GM21786 (cell line): ENCODE data around the gene PDP2.

Experiments
- ATAC-seq: cut with Tn5 transposase; IDR thresholded peaks from one replicate; pipeline ENCODE4 v1.9.1; 2021; ENCODE audit not compliant: unreplicated experiment

PDP2 gene

DNA sequence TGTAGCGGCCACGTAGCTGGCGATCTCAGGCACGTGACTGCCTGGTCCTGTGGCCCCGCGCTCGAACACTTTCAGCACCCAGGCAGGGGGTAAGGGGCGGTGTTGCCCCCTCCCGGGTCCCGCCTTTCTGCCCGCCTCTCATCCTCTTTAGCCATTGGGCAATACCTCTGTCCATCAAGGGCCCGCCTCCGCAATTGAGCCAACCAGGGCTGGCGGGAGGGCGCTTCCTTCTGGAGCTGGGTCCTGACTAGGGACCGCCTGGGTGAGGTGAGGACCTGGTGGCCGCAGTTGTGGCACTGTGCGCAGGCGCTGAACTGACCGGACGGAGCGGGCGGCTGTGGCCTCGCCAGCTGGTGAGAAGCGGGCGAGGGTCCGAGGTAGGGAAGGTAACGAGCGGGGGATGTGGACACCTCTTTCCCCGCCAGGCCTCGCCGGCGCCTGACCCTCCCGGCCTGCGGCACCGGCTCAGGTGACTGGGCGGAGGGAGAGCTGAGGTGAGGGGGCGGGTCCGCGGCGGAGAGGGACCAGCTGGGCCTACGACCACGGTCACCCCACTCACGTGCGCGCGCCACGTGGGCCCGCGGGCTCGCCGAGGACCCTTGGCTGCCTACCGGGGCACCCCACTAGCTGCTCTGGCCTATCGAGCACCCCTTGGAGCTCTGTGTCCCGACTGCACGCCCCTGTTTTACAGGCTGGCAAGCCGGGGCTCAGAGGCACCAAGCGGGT, at the start of gene PDP2:
TSS of gene PDP2 (plus strand) at position 228 of the 726 bp plus-strand sequence. CDS start 3,770 bp downstream, outside the sequence.
- ATAC-seq = peak; percentile 95

DNA sequence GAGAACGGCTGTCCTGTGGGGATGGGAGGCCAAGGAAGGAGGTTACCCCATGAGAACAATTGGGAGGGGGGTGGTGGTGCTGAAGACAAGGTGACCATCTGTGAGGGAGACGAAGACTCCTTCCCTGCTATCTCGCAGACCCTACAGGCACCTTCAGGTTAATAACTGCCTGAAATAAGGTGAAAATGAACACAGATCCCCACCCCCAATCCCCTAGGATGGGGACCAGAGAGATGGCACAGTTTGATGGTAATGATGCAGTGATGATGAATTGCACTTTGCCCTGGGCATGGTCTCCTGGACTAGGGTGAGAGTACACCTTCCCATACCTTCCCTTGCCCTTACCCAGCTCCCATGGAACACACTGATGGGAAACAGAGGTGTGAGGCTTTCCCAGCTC, 48.1 kb upstream of the PDP2 start:
- ATAC-seq = no peak

DNA sequence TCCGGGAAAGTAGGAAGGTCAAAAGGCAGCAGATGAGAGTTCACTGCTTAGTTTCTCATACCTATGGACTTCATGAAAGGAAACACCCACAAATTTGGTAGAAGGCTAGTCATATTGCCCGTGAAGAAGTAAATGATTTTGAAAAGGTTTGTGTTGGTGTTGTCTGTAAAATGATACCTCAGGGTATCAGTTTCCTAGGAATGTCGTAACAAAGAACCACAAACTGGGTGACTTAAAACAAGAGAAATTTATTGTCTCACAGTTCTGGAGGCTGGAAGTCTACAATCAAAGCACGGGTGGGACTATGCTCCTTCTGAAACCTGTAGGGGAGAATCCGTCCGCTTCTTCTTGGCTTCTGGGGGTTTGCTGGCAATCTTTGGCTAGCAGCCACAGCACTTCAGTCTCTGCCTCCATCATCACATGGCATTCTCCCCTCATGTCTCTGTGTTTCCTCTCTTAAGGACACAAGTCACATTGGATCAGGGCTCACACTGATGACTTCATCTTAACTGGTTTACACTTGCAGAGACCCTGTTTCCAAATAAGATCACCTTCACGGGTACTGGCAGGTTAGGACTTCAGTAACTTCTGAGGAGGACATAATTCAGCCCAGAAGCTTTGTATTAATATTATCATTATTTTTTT, 47.5 kb upstream of the PDP2 start:
- ATAC-seq = no peak

GRCh38 chr16:66834746-66835145, 45.6 kb upstream of the PDP2 start:
- ATAC-seq = no peak

- ATAC-seq = no peak
Observed at GRCh38 chr16:66840883-66841282, 39.4 kb upstream of the PDP2 start.

DNA sequence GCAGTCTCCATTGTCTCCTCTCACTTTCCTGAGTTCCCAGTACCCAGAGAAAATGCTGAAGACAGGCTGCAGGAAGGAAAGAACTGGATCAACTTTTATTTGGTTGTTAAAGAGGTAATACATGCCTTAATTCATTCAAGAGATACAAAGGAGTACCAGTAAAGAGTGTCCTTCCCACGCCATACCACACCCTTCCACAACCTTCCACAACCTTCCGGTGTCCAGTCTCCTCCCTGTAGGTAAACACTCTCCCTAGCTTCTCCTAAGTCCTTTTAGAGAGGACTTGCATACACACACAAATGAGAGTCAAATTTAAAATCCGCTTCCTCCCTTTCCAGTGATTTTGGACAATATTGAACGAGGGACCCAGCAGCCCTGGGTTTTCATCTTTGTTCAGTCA, 38.9 kb upstream of the PDP2 start:
- ATAC-seq = no peak

DNA sequence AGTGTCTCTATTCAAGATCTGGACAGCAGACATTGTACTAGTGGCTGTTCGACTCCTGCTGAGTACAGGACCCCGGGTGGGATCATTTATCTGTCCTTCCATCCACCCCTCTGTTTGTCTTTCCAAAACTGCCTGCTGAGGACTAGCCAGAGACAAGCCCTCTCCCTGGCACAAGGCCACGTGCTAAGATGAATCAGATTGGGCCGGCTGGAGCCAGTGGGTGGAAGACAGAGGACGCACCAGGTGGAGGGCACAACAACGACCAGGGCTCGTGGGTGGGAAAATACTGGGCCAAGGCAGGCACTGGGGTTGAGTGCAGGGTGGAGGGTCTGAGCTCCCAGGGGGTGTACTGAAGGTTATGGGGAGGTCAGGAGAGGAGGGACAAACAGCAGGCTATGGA, 37.5 kb upstream of the PDP2 start:
- no peak for ATAC-seq

DNA sequence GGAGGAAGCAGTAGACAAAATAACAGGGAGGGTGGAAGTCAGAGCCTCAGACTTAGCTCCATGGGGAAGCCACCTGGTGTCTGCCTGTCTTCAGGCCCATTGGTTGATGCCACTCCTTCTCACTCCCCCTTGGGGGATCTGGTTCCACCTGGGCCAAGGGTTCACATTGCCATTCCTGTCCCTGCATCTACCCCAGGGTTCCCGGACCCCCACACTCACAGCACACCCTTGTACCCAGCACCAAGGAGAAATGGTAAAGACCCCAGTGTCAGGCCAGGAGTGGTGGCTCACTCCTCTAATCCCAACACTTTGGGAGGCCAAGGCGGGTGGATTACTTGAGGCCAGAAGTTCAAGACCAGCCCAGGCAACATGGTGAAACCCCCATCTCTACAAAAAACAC, 37.1 kb upstream of the PDP2 start:
- no peak for ATAC-seq

DNA sequence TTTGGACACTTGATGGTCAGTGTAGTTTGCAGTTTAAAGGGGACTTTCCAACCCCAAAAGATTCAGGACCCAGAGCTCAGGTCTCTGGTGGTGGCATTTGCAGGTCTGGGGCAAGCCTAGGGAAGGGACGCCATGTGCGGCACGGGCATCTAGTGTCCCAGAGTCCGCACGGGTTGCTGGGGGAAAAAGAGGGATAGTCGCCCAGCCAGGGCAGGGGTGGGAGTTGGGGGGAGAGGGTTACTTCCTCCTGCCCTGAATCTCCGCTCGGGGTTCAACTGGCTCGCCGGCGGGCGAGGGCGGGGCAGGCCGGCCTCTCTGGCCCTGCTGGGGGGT, 36.3 kb upstream of the PDP2 start:
- ATAC-seq = no peak

GRCh38 chr16:66844342-66845079, 35.8 kb upstream of the PDP2 start, which contains the start of gene CA7:
Gene CA7 (plus strand): TSS chr16:66844414. CDS start chr16:66844488, 74 bp downstream.
- no peak for ATAC-seq

- no peak for ATAC-seq
Observed at GRCh38 chr16:66845080-66845410, 35.3 kb upstream of the PDP2 start.

- ATAC-seq = no peak
Observed at GRCh38 chr16:66845791-66846221, 34.5 kb upstream of the PDP2 start.

DNA sequence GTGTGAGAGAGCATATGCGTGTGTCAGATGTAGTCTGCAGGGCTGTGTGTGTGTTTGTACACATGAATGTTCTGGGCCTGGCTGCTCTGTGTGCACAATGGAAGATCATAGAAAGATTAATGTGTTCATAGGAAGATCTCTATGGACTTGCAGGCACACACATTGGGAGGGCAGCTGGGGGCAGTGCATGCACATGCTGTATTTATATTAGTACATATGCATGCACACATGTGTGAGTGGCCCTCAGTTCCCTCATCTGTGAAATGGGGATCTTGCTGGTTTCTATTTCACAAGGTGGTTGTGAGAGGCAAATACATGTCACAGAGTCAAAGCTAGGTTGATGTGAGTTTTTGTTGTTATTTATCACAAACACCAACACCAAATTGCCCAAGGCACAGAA, 34.0 kb upstream of the PDP2 start:
- no peak for ATAC-seq

GRCh38 chr16:66846831-66847230, 33.5 kb upstream of the PDP2 start:
- ATAC-seq = no peak

GRCh38 chr16:66847533-66848067, 32.7 kb upstream of the PDP2 start:
- no peak for ATAC-seq

- no peak for ATAC-seq
Observed at GRCh38 chr16:66848172-66848571, 32.1 kb upstream of the PDP2 start.

DNA sequence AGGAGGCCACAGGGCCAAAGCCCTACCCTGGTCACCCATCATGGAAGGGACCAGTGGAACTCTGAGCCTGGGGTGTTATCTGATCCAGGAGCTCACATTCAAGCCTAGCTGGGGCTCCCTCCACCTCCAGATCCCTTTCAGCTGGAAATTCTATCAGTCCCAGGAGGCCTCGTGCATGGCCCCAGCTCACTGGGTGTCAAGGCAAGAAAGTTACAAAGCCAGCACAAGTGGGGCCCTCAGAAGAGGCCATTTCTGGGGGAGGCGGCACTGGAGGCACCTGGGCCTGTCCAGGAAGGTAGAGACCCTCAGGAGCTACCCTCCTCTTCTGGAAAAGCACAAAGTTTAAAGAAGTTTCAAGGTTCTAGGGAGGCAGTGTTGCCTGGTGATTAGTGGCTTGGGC, 31.3 kb upstream of the PDP2 start:
- no peak for ATAC-seq

DNA sequence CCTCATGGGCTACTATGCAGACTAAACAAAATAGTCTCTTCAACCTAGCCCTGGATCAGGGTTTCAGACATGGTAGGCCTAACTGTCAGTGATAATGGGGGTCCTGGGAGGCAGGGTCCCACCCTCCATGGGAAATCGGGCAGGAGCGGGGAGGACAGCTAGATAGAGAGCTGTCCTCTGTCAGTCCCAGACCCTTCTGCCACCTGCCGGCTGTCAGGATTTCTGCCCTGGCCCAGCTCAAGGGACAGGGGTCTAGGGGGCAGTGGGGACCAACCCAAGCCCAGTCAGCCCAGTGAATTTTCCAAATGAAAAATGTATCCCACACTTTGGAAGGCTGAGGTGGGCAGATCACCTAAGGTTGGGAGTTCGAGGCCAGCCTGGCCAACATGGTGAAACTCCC, 30.8 kb upstream of the PDP2 start:
- ATAC-seq = no peak

- no peak for ATAC-seq
Observed at GRCh38 chr16:66850115-66850815, 30.1 kb upstream of the PDP2 start.

DNA sequence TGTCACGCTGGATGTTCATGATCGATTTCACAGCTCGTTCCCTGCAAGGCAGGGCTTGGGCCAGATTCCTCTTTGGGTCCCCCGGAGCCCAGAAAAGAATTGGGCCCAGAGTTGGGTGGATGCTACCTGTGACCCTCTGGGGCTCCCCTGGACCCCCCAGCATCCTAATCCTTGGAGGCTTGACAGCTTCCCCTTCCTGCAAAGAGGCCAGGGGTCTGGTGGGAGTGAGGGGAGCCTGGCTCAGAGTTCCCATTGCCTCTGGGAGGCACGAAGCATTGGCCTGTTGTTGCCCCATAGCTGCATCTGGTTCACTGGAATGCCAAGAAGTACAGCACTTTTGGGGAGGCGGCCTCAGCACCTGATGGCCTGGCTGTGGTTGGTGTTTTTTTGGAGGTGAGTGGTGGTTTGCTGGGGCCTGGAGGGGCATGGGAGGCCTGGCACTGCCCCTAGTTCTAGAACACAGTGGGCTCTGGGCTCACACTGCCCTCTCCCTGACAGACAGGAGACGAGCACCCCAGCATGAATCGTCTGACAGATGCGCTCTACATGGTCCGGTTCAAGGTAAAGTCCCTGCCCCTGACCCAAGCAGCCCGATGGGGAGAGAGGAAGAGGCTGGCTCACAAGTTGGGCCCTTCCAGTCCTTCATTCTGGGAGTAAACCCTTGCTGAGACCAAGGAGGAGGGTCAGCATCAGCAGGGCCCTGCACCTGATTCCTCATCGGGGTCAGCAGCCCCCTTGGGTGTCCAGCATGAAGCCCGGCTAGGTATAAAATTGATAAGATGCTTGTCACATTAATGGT, 28.9 kb upstream of the PDP2 start:
- no peak for ATAC-seq
